ENCODE results near the gene KCNJ10.

The KCNJ10 gene

DNA sequence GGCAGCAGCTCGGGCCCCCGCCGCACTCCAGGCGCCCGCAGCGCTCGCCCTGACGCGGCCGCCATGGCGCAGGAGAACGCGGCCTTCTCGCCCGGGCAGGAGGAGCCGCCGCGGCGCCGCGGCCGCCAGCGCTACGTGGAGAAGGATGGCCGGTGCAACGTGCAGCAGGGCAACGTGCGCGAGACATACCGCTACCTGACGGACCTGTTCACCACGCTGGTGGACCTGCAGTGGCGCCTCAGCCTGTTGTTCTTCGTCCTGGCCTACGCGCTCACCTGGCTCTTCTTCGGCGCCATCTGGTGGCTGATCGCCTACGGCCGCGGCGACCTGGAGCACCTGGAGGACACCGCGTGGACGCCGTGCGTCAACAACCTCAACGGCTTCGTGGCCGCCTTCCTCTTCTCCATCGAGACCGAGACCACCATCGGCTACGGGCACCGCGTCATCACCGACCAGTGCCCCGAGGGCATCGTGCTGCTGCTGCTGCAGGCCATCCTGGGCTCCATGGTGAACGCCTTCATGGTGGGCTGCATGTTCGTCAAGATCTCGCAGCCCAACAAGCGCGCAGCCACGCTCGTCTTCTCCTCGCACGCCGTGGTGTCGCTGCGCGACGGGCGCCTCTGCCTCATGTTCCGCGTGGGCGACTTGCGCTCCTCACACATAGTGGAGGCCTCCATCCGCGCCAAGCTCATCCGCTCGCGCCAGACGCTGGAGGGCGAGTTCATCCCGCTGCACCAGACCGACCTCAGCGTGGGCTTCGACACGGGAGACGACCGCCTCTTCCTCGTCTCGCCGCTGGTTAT is 14.2 kb upstream of the KCNJ10 start:
- DNase-seq (ENCODE audit: low spot score), result no peak

DNA sequence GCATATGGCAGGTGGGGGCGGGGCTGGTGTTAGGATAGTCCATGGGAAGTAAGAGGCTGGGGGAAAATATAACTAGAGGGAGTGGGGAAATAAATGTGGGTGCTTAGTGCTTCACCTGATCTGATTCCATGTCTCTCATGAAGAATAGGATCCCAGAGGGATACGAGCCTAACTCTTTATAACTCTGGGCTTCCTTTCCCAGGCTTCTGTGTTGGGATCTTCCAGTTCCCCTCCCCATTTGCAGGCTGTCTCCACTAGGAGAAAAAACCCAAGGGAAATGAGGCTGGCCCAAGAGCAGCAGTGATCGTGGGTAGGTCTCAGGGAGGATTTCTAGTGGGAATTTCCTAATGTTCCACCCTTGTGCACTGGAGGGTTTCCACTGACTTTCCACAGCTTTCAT is 13.0 kb upstream of the KCNJ10 start:
- no peak for DNase-seq (ENCODE audit: low spot score)

DNA sequence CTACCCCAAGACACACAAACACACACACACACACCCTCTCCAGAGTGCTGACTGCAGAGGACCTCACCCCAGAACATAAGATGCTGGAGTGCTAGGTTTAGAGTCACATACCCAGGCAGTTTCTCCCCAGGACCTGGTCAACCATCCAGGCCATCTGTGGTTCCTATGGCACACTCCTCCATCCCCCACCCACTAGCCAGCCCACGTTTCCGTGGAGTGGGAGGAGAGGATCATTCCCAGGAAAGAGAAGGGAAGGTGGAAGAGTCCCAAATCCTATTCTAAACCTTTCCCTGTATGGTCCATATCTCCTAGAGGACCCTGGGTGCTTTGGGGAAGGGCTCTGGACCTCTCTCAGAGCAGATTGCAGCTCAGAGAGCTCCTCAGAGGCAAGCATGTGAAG is 12.5 kb upstream of the KCNJ10 start:
- no peak for DNase-seq (ENCODE audit: low spot score)

DNA sequence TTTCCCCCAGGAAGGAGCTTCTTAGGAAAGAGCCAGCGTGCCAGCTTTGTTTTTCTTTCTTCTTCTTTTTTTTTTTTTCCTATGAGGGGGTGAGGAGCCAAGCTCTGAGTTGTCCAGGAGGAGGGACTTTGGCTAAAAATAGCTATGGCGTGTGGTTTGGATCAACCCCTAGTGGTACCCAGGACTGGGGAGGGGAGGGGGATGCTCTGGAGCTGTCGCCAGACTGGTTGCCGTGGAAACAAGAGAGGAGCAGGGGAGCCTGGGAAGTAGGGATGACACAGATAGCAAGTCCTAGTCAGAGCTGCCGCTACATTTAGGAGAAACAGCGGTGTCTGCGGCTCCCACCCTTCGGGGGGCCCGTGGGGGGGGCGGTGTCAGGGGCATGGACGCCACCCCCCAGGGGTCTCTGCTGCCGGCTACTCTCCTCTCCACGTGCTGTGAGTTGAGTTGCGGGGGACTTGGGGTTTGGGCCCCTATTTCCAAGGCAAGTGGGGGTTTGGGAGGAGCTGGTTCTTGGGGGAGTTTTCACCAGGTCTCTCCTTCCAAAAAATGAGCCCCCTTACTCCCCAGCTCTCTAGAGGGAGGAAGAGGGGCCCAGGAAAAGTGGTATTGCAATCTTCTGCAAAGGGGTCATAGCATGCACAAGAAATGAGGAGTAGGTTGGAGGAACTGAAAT is 11.4 kb upstream of the KCNJ10 start, which contains the start of gene KCNJ9:
TSS of gene KCNJ9 (plus strand) at position 278 of the 676 bp plus-strand sequence. CDS start 2,493 bp downstream, outside the sequence.
- no peak for DNase-seq (ENCODE audit: low spot score)

DNA sequence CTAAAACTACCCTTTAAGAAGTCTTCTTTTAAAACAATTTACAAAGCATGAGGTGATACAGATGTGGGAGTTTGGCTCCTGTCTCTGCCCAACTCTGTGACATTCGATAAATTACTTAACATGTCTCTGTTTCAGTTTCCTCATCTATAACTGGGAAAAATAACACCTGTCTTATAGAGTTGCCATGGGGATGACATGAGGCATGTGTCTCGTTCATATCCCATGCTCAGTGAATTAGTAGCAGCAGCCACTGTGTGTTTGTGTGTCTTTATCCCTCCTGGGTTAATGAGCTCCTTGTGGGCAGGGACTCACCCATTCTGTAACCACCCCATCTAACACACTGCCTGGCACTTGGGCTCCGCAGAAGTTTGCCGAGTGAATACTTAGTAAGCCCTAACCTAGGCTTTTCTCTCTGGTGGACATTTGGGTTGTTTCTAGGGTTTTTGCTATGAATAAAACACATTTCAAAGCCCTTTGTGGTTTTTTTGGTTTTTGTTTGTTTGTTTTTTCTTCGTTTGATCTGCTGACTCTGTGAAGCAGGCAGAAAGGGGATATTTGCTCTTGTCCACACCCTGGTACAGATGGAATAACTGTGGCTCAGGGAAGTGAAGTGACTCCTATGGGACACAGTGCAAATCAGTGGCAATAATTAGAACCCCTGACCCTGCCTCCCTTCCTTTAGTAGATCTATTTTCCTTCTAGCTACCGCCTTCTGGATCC is 10.6 kb upstream of the KCNJ10 start:
- DNase-seq (ENCODE audit: low spot score), result peak; percentile 81

DNA sequence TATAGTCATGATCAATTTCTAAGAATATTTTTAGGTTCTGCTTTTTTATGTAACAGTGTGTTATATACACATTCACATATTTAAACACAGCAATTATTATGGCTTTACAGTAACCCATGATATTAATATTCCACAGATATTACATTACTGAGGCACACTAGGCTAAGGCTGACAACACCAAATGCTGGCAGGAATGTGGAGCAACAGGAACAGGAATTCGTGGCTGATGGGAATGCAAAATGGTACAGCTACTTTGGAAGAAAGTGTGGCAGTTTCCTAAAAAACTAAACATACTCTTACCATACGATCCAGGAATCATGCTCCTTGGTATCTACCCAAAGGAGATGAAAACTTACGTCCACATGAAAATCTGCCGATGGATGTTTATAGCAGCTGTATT is 9.5 kb upstream of the KCNJ10 start:
- no peak for DNase-seq (ENCODE audit: low spot score)

DNA sequence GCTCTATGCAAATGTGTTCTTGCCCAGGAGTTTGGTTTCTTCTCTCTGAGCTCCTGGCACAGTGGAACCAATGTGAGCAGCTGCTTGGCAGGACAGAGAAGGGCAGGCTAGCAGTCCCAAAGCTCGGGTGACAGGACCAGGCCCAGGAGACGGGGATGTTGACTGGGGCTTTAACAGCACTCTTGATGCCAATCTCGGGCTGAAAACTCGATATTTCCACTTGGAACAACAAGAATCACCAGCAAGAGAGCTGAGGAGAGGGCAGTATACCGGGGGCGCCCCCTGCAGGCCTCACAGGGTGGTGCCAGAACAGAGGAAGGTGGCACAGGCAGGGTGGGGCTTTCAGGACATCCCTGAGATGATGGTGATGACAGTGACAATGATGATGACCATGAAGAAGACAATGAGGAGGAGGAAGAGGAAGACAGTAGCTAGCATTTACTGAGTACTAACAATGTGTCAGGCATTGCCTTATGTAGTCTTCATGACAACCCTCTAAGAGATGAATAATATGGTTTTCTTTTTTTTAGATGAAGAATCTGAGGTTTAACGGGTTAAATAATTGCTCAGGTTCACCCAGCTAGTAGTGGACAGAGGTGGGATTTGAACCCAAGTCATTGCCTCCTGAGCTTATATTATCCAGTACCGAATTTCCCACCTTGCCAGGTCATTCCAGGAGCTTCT is 8.7 kb upstream of the KCNJ10 start:
- DNase-seq (ENCODE audit: low spot score), result peak; percentile 45

DNA sequence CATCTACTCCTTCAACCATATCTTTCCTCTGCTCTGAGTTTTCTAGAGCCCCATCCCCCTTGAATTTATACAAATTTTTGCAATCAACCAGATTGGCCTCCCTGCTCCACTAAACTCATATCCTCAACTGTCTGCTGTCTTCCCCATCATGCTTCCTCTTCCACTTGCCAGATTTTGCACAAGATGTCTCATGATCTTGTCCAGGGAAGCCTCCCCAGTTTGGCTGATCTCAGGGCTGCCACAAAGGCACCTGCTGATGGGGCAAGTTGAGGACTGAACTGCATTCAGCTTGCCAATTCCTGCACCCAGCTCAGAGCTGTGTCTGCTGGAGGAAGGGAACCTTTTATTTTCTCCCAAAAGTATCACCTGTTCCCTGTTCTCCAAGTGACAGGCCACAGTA is 7.5 kb upstream of the KCNJ10 start:
- DNase-seq (ENCODE audit: low spot score), result no peak

DNA sequence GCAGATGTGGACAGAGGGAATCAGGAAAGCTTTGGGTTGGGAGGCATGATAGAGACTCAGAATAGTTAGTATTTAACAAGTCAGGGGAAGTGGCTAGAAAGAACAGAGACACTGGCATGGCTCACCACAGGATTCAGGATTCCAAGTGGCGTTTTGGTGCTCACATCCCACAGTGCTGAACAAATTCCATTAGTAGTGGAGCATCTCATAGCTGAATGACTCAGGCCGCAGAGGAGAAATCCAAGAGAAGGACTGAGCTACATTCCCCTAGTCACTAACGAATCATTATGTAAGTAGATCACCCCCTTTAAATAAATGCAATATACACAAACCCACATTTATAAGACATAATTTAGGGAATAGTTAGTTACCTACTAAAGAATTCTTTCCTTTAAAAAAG is 6.3 kb upstream of the KCNJ10 start:
- DNase-seq (ENCODE audit: low spot score), result no peak

DNA sequence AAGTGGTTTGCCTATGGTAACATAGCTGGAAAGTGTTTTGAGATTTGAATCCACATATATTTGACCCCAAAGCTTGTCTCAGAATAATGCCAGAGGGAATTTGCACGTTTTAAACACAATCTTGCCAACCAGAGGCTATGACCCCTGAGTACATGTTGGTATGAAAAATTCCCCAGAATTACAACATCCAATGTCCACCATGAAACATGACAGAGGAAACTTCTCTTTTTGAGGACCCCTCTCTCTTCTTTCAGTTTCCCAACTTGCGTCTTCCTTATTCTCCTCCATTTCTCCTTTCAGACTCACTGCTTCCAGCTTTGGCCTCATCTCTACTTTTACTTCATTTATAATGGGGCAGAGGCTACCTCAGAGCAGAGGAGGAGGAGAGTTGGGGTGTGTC is 5.9 kb upstream of the KCNJ10 start:
- no peak for DNase-seq (ENCODE audit: low spot score)

DNA sequence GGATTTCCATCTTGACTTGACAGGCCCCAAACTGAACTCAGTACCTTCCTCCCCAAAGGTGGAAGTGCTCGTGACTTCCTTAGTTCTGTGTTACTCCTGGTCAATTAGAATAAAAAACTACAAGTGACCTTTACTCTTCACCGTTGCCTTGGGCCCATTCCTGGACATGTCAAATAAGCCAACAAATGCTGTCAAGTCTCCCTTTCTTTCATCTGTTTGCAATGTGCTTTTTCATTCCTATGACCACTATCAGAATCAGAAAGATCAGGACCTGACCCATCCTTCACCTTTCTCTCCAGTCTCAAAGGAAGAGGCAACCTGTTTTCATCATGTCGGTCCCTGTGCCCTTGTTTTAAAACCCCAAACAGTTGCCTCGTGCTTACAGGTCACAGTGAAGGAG is 4.9 kb upstream of the KCNJ10 start:
- no peak for DNase-seq (ENCODE audit: low spot score)

DNA sequence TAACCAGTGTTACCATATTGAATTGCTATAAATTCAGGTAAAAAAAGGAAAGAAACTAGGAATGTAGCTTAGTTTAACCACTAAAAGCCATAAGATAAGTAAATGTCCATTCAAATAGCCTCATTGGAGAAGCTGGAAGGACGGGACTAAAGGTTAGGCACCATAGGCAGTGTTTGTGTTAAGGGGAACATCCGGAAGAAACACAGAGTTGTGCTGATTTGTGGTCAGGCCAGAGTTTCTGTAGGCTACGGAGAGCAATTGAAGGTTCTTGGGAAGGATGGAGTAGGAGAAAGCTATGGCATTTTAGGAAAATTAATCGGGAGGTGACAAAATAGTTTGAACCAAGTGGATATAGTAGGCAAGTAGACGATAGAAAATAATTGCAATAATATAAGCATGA is 1.3 kb upstream of the KCNJ10 start:
- no peak for DNase-seq (ENCODE audit: low spot score)

DNA sequence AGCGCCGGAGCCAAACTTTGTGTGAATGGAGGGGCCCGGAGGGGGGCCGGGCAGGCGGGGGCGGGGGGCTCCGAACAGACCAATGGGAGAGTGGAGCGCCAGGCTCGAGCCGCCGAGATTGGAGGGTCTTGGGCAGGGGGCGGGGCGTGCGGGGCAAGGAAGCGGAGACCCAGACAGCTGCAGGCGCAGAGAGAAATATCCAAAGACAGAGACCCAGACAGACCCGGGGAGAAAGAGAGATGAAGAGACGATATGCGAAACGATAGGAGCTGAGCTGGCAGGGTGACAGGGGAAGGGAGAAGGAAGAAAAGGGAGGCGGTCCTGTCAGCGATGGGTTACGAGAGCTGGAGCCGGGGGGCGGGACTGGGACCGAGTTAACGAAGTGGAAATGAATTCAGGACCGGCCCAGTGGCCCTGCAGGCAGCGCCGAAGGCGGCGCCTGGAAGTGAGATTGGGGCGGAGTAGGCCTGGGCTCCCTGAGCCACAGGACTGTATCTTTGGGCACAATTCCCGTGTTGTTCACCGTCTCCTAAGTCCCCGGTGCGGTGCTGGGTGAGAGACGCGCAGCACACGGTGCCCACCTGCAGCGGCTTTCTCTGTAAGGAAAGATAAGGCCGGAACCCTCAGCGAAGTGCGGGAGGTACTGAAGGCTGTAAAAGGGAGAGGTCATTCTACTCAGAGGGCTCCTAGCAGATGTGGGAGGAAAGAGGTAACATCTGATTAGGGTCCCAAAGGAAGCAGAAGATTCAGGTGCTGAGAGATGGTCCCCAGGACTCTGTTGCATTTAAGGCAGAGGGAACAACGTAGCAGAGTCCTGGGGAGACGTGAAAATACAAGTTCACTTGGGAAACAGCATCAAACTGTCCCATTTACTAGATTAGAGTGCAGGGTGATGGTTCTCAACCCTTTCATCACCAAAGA is 543 bp upstream of the KCNJ10 start:
- DNase-seq (ENCODE audit: low spot score), result peak; percentile 59

DNA sequence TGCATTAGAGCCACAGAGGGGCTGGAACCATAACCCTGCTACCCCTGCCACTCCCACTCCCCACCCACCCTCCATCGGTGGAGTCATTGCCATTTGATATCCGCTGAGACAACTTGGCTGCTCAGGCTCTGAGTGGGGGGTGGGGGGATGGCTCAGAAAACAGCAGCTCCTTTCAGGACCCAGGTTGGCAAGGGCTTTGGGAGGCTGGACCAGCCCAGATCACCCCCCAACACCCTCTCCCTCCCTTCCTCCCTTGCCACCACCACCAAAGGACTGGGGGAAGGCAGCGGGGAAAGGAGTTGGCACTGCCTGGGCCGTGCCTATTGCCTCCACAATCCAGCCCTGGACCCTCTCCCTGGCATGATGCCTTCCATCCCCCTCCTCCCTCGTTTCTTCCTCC is 1.7 kb downstream of the KCNJ10 start:
- no peak for DNase-seq (ENCODE audit: low spot score)

DNA sequence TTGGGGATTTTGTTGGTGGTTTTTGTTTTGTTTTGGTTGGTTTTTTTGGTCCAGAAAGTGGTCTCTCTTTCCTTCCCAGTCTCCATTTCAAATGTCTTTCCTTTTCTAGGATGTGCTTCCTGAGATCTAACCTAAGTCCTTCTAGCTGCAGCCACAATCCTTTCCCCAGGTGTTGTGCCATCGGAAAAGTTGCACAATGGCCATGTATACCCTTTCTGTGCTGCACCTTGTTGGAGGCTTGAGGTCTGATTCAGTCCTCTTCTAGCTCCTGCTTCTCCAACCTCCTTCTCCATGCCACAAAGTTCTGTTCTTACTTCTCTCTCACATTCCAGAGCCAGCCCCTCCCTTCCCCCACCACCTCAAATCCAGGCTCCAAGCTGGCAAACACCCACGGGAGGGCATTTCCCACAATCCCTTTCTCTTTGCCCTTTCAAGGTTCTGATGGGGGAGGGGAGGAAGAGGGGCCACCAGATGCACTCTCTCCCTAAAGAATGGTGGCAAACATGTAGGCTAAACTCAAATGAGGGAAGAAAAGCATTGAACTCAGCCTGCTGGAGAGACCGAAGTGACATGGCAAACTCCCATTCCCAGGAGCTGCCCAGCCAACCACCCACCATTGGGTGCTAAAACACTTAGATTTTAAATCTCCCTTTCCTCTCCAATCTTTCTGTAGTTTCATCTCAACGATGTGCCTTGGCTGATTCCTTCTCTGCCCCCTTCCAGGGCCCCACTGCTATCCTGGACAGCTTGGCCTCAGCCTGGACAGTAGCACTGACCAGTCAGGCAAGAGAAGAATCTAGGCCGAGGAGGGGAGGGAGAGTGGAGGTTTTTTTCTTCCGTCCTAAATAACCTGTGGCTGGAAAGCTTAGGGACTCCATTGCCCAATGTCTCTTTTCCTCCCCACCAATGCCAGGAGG is 2.9 kb downstream of the KCNJ10 start:
- DNase-seq (ENCODE audit: low spot score), result no peak

DNA sequence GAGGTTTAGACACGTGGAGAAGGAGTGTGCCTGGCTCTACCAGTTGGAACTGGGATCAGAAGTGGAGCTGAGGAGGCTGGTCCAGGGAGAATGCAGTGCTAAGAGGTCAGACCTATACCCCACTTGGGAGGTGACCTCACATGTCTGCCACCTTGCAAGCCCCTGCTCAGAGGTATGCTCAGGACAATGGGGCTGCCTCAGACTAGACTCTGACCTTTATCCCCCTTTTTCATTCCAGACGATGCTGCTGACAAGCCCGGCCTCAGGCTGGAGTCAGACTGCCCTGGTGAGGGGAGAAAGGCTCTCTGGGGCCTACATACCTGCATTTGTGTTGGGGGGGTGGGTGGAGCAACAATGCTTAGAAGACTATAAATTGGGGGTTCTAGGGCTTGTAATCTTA is 5.2 kb downstream of the KCNJ10 start:
- DNase-seq (ENCODE audit: low spot score), result no peak

DNA sequence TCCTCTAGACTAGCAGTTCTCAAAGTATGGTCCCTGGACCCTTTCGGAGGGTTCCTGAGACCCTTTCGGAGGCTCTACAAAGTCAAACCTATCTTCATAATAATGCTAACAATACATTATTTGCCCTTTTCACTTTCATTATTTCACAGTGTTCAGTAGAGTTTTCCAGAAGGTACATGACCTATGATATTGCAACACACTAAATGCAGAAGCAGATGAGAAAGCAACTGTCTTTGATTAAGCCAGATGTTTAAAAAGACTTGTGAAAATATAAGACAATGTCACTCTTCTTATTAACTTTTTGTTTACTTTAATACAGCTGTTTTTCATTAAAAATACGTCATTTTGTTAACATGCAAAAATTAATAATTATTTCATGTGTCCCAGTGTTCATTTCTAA is 5.8 kb downstream of the KCNJ10 start:
- DNase-seq (ENCODE audit: low spot score), result no peak

DNA sequence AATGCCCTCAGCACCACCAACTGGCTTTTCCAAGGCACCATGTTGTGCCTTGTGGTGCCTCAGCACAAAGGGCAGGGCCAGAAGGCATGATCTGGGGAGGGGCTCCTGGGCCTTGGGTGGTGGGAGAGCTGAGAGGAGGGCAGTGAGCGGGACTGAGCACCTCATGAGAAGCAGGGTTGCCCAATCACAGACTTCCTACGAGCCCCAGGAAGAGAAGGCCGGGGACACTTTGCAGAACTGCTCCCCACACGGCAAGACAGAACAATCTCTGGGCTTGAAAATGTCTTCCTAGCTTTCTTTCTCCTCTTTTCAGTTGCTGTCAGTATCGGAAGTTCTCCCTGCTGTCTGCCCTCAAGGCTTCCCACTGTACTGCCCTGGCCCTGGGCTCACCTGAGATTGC is 6.8 kb downstream of the KCNJ10 start:
- no peak for DNase-seq (ENCODE audit: low spot score)

DNA sequence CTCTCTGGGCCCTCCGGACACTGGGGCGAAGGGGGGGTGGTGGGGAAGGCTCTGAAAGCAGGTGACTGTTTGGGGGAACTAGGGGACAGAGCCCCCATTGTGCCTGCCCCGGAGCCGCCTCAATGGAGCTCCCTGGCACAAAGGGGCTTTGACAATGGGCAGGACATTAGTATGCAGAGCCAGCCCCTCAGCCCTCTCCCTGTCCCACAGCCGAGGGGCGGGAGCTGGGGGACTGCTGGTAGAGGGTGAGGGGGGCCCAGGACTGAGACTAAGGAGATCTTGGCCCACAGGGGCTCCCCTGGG is 7.8 kb downstream of the KCNJ10 start:
- DNase-seq (ENCODE audit: low spot score), result no peak

All from SW480 (cell line).